ENCODE data around the gene NPLOC4.

Gene NPLOC4

DNA sequence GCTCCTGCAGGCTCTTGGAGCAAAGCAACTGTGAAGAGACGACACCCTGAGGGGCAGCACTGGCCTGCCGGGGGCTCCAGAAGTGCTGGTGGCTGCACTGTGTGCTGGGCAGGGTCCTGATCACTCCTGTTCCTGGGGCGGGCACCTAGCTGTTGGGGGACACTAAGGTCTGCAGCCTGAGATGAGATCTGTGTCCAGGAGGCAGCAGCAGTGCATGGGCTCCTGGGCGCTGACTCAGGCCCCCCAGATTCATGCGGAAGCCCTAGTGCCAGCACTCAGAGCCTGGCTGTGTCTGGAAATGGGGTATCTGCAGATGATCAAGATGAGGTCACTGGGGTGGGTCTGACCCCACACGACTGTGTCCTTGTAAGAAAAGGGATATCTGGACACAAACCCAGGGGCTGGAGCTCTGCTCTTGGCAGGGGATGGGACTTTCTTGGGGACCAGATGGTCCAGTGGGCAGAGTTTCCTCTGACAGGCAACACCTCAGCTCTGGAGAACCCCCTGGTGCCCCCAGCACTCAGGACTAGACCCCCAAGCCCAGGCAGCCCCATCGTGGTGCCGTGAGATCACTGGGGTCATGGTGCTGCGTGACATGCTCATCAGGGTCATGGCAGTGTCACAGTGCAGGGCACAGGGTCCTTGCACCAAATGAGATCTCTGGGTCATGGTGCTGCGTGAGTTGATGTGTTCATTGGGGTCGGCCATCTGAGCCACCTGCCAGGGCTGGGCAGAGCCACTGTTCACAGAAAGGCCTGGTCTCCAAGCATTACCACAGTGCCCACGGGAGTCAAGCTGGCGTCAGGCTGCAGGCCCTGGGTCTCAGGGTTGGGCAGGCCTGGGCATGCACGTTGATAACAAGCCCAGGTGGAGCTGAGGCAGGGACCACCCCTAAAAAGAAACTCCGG lies 94.2 kb downstream of the NPLOC4 start:
- TF ChIP-seq, protein P1, sequence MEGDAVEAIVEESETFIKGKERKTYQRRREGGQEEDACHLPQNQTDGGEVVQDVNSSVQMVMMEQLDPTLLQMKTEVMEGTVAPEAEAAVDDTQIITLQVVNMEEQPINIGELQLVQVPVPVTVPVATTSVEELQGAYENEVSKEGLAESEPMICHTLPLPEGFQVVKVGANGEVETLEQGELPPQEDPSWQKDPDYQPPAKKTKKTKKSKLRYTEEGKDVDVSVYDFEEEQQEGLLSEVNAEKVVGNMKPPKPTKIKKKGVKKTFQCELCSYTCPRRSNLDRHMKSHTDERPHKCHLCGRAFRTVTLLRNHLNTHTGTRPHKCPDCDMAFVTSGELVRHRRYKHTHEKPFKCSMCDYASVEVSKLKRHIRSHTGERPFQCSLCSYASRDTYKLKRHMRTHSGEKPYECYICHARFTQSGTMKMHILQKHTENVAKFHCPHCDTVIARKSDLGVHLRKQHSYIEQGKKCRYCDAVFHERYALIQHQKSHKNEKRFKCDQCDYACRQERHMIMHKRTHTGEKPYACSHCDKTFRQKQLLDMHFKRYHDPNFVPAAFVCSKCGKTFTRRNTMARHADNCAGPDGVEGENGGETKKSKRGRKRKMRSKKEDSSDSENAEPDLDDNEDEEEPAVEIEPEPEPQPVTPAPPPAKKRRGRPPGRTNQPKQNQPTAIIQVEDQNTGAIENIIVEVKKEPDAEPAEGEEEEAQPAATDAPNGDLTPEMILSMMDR (conservative IDR thresholded peaks at IDR 0.05), result no peak
- H3K27ac ChIP-seq, result no peak overlapping the region

DNA sequence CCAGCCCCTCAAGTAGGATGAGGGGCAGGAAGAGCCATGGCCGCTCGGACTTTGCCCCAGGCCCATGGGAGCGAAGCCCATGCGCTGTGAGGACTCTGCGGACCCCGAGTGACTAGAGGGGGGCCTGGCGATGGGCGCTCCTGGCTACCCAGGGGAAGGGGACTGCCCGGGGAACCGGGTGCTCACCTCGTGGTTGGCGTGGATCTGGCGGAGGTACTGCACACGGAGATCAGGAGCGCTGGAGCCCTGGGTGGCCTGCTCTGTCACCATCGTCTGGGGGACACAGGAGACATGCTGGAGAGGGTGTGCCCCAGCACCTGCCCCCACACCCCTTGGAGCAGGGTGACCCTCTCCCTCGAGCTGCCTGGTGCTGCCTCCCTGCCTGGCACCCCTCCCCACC lies 95.8 kb downstream of the NPLOC4 start:
- H3K27ac ChIP-seq, result no peak overlapping the region
- TF ChIP-seq, protein P1 (conservative IDR thresholded peaks at IDR 0.05), result no peak

DNA sequence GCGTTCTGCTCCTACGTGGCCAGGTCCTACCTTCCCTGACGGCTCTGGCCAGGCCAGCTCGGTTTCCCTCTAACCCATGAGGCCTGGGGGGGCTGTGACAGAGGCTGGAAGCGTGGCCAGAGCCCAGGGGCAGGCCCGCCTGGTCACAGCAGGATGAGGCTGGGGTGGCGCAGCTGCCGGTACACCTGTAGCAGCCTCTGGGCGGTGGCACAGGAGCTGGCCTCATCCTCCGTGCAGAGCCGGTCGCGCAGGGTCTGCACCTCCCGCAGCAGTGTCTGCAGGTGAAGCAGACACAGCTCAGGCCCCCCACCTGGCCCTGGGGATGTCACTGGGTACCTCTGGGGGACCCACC lies 96.3 kb downstream of the NPLOC4 start:
- no peak overlapping the region for H3K27ac ChIP-seq
- TF ChIP-seq, protein P1 (conservative IDR thresholded peaks at IDR 0.05), result no peak

DNA sequence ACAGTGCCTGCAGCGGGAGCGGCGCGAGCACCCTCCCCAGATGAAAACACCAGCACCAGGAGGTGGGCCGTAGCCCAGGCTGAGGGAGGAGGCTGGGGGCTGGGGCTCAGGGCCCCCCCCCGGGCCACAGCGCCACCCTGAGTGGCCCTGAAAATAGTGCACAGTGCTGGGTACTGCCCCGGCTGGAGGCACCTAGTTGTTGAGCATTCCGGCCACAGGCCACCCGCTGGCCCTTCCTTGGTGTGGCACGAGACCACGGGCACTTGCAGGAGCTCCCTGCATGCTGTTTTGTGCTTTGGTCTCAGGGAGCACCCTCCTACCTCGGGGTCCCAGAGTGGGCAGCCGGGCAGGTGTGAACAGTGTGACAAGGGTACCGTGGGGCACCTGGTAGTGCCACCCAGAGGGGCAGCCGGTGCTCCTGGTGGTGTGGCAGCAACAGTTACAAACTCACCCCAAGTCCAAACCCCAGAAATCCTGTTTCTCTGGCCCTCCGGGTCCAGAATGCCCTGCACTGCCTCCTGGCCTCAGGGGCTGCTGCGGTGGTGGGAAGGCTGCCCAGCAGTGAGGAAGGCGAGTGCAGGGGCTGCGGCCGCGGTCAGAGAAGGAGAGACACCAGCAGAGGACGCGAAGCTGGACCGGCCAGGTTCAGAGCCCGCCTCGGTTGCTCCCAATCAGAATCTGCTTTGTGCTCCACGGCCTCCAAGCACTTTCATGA lies 96.8 kb downstream of the NPLOC4 start:
- no peak overlapping the region for H3K27ac ChIP-seq
- TF ChIP-seq, protein P1 (conservative IDR thresholded peaks at IDR 0.05), result no peak

DNA sequence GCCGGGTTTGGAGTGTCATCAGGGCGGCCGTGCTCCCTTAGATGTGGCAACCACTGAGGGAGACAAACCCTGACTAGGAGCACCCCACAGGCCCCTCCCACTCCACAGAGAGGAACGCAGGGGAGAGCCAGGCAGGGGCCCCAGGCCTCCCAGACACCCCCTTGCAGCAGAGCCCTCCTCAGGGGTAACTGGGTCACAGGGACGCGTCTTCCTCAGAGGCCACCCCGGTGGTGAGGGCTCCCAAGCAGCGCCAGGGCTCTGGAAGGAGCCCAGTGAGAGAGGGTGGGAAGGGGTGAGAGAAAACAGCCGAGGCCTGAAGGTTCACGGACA lies 97.4 kb downstream of the NPLOC4 start:
- TF ChIP-seq, protein P1 (conservative IDR thresholded peaks at IDR 0.05), result no peak
- no peak overlapping the region for H3K27ac ChIP-seq

DNA sequence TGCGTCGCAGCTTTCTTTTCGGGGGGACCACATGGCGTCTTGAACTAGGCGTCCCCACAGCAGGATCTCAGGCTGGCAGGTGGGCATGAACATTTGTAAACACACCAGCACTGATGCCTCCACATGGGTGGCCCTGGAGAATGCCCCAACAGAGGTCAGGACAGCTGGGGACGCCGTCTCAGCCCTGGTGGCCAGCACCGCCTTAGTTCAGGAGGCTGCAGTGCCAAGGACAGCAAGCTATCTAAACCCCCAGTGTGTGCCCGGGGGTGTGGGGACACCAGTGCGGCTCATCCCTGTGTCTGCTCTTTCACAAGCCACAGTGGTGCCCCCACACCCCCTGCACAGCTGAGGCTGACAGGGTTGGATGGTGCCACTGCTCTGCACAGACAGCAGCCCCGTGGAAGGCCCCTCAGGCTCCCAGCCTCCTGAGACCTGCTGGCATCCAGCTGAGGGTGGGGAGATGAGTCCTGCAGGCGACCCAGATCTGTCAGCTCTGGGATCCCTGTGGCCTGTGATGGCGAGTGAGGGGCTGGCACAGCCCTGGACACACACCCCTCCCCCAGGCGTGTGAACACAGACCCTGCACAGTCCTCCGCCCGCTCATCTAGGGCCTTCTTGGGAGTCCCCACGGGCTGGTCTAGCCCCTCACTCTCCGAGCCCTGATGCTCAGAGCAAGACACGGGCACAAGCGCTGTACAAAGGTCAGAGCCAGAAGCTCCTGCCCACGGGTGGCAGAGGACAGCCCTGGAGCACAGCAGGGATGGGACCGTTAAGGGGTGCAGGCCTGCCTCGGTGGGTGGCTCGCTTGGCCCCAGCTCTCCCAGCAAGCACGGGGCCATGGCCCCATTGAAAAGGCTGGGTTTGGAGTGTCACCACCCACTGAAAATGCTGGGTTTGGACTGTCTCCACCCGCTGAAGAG lies 98.0 kb downstream of the NPLOC4 start:
- no peak overlapping the region for H3K27ac ChIP-seq
- TF ChIP-seq, protein P1 (conservative IDR thresholded peaks at IDR 0.05), result no peak
